Fibroblast of gingiva (primary cell): ENCODE results near the gene MNT.
"Not testable (repeated sequence)": the region's sequence is repeated elsewhere in the genome, so short reads cannot be mapped to it uniquely, and the experiment has no call there.

ENCODE experiments used
- DNase-seq: peaks from one replicate; pipeline ENCODE4 v3.0.0-alpha.2; 2011; ENCODE audit warnings: low read depth

The MNT gene

GRCh38 chr17:2400877-2401425 lies at the start of gene MNT:
Gene MNT (minus strand): TSS chr17:2401060. CDS start chr17:2400712, 348 bp downstream.
- DNase-seq = peak; percentile 96

GRCh38 chr17:2450016-2450650 lies 49.3 kb upstream of the MNT start:
- no peak for DNase-seq

GRCh38 chr17:2449486-2449885 lies 48.6 kb upstream of the MNT start:
- DNase-seq = peak; percentile 67

GRCh38 chr17:2447479-2447878 lies 46.6 kb upstream of the MNT start:
- not testable (repeated sequence) for DNase-seq

DNA sequence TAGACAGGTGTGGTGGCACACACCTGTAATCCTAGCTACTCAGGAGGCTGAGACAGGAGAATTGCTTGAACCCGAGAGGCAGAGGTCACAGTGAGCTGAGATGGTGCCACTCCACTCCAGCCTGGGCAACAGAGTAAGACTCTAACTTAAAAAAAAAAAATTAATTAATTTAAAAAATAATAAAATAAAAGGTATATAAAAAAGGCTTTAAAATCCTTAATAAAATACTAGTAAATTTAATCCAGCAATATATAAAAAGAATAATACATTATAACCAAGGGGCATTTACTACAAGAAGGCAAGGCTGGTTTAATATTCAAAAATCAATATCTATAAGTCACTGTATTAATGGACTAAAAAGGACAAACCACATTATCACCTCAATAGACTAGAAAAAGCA lies 44.8 kb upstream of the MNT start:
- DNase-seq = no peak

DNA sequence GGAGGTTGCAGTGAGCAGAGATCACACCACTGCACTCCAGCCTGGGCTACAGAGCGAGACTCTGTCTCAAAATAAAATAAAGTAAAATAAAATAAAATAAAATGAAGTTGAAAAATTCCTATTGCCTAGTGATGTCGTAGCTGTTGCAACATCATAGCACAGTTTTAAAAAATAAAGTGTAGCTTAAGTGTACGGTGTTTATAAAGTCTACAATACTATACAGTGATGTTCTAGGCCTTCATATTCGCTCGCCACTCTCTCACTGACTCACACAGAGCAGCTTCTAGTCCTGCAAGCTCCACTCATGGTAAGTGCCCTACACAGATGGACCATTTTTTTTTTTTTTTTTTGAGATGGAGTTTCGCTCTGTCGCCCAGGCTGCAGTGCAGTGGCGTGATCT lies 43.5 kb upstream of the MNT start:
- DNase-seq = no peak

DNA sequence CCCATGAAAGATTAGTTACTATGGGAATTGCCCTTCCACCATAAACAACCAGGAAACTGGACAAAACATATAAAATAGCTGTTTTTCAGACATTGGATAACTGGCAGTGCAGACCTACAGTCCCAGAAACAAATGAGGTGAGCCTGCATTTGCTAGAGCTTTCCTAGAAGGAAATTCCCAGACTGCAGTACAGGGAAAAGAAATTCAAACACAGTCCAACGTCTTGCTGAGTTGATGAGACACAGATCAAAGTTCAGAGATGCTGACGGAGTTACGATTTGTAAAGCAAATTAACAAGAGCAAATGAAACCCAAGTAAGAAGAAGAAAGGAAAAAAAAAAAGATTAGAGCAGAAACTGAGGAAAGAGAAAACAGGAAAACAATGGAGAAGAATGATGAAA lies 41.3 kb upstream of the MNT start:
- no peak for DNase-seq

DNA sequence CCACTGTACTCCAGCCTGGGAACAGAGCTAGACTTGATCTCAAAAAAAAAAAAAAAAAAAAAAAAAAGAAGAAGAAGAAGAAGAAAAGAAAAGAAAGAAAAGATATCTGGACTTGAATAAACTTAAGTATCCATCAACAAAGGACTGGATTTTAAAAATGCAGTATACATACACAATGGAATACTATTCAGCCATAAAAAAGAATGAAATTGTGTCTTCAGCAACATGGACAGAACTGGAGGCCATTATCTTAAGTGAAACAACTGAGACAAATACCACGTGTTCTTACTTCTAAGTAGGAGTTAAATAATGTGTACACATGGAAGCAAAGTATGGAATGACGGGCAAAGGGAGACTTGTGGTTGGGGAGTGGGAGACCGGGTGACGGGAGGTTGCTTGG lies 40.1 kb upstream of the MNT start:
- DNase-seq = no peak

DNA sequence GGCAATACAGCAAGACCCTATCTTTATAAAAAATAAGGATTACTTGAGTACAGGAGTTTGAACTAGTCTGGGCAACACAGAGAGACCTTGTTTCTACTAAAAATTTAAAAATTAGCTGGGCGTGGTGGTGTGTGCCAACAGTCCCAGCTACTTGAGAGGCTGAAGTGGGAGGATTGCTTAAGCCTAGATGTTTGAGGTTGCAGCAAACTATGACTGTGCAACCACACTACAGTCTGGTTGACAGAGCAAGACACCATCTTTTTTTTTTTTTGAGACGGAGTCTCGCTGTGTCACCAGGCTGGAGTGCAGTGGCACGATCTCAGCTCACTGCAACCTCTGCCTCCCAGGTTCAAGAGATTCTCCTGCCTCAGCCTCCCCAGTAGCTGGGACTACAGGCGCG lies 39.1 kb upstream of the MNT start:
- DNase-seq = peak; percentile 86

- DNase-seq = peak; percentile 47
Measured at GRCh38 chr17:2438823-2439222, 38.0 kb upstream of the MNT start.

GRCh38 chr17:2436316-2436905 lies 35.6 kb upstream of the MNT start:
- DNase-seq = no peak

DNA sequence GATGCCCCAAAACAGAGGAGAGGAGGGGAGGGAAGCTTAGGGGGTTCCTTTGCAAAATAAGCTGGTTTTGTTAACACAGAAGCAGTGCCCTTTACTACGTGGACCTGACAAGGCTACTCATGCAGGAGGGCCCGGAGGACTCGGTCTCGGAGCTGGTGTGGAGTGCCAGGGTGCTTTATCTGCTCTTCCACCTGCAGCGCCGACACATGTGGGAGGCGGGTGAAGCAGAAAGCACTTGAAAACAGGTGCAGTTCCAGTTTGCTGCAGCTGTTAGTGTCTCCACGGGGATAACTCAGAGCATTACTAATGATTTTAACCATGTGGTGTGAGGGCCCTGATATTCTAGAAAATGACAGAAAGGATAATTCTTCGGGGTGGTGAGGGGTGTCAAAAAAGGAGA lies 35.0 kb upstream of the MNT start:
- no peak for DNase-seq

DNA sequence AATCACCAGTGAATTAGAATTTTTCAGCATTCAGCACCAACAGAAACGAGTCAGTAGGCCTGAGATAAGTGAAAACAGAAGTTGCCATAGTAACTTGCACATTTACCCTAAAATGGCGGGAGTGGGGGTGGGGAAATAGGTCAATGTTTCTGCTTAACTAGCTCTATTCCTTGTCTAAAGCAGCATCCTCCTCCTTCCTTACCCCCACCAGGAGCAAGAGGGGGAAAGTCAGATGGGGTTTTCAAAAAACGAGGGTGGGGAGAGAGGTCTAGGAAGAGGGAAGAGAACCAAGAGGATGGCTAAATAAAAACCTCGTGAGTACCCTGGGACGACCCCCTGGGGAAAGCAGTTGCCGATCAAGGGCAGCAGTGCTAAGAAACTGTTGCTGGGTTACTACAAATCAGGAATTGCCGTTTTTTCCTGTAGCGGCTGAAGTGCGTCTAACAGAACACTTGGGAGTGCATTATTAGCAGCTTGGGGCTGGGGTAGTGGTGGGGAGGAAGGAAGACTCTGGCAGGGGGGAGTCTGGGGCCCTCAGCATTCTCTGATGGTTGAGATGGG lies 34.4 kb upstream of the MNT start:
- peak; percentile 44 for DNase-seq

DNA sequence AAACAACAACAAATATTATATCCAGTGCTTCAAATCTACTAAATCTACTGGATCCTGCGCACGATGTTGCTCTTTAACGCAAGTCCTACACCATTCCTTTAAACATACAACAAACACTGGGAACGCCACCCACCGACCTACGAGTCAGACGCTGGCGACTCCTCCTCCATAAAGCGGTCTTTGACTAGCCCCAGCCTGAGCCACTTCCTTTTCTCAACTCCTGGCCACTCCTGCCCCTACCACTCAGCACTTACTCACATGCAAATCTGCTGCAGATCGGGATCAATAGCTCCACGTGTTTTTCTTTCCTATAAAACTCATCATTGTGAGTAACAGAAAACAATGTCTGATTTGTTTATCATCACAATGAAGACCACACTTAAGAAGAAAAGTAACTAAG lies 32.8 kb upstream of the MNT start:
- DNase-seq = no peak

GRCh38 chr17:2427910-2428309 lies 27.1 kb upstream of the MNT start:
- DNase-seq = no peak

DNA sequence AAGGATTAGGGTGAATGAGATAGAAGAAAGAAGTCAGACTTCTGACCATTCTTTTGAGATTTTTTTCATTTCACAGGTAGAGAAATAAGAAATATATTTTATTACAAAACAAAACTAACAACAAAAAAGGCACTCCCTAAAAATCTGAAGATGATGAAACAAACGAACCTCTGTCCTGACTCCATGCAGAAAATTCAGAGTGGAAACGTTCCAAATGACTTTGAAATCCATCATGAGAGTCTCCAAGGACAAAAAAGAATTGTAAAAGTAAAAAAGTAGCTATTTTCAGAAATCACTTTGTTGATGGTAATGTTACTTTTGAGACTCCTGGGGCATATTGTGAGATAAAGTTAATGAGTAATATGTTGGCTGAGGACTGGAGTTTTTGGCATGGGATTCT lies 26.4 kb upstream of the MNT start:
- DNase-seq = no peak

GRCh38 chr17:2423271-2423670 lies 22.4 kb upstream of the MNT start:
- no peak for DNase-seq

- DNase-seq = no peak
Measured at GRCh38 chr17:2421315-2422147, 20.7 kb upstream of the MNT start.

DNA sequence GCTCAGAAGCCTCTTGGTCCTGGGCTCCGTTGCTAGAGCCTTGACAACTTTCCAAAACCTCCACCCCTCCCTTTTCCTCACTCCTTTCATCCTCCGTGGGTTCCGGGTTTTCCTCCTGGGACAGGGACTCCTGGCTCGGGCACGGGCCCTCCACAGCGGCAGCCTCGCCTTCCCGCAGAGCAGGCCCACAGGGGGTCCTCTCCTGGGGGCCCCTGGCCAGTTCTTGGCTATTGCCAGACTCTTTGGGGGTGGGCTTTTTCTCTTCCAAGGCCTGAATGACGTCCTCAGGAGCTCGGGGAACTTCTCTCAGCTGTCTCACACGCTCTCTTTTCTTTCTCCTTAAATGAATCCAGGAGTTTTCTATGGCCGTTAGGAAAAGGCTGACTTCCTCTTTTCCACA lies 19.3 kb upstream of the MNT start:
- DNase-seq = no peak

DNA sequence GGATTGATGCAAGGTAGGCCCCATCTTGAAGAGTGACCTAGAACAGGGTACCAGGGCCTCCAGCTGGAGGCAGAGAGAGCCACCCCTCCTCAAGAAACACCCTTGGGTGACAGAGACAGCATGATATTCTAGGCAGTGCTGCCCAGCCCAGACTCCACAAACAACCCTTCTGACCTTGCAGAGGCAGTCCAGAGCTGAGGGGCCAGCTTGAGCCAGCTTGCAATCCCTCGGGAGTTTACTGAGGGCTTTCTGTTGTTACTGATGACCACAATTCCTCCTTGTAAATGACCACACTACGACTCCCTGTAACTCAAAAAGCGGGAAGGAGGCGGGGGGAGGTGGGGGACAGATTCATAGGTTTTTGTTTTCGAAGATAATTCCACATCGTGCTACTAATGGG lies 18.6 kb upstream of the MNT start:
- DNase-seq = peak; percentile 30

- DNase-seq = peak; percentile 90
Measured at GRCh38 chr17:2418572-2418971, 17.7 kb upstream of the MNT start.

GRCh38 chr17:2416010-2416734 lies 15.3 kb upstream of the MNT start:
- DNase-seq = peak; percentile 85
